Immature natural killer cell (primary cell): ENCODE data around the gene STAMBPL1. TPM values are rescaled to one million over a fixed set of nuclear protein-coding genes. Genes with fewer than 3 reads are reported as not detected.
"Not testable (repeated sequence)": the region's sequence is repeated elsewhere in the genome, so short reads cannot be mapped to it uniquely, and the experiment has no call there.

Experiments
- DNase-seq, 3 donors: peaks; one replicate each; pipeline ENCODE4 v3.0.0; 2022; ENCODE audit warnings: mixed read lengths in 1 of 3
- H3K27ac Mint-ChIP-seq, 6 donors: one replicate each; pipeline ENCODE4 v1.8.0; 2020; ENCODE audit warnings: mixed read lengths in 6 of 6, mild to moderate bottlenecking in 5 of 6, inconsistent platforms in 4 of 6, moderate library complexity in 3 of 6
- H3K27me3 Mint-ChIP-seq, 3 donors: one replicate each; pipeline ENCODE4 v1.8.0; 2020 to 2021; ENCODE audit warnings: low read depth in 3 of 3, mild to moderate bottlenecking in 3 of 3, mixed read lengths in 3 of 3, moderate library complexity in 3 of 3, inconsistent platforms in 1 of 3
- H3K36me3 Mint-ChIP-seq, 3 donors: one replicate each; pipeline ENCODE4 v1.8.0; 2020; ENCODE audit warnings: mixed read lengths in 3 of 3, inconsistent platforms in 2 of 3, mild to moderate bottlenecking in 2 of 3
- H3K4me1 Mint-ChIP-seq, 2 donors: one replicate each; pipeline ENCODE4 v1.8.0; 2020; ENCODE audit warnings: inconsistent platforms in 2 of 2, mild to moderate bottlenecking in 2 of 2, mixed read lengths in 2 of 2, moderate library complexity in 1 of 2
- H3K4me3 Mint-ChIP-seq, 5 donors: one replicate each; pipeline ENCODE4 v1.8.0; 2020; ENCODE audit warnings: mild to moderate bottlenecking in 5 of 5, mixed read lengths in 5 of 5, inconsistent platforms in 3 of 5, moderate library complexity in 3 of 5
- H3K9me3 Mint-ChIP-seq, 6 donors: one replicate each; pipeline ENCODE4 v1.8.0; 2020; ENCODE audit warnings: mild to moderate bottlenecking in 6 of 6, mixed read lengths in 6 of 6, inconsistent platforms in 4 of 6, moderate library complexity in 3 of 6
- polyA plus RNA-seq, 3 donors: library from polyadenylated mRNA; unstranded; fragments of 300-500 nt; fragmentation: Illumina TruSeq; gene quantifications; one replicate each; pipeline ENCODE4 v1.2.3, GENCODE V29; 2021

The STAMBPL1 gene
- polyA plus RNA-seq, 3 donors from 2014 or later, result 4.2 to 8.4 (median 7.3) TPM

DNA sequence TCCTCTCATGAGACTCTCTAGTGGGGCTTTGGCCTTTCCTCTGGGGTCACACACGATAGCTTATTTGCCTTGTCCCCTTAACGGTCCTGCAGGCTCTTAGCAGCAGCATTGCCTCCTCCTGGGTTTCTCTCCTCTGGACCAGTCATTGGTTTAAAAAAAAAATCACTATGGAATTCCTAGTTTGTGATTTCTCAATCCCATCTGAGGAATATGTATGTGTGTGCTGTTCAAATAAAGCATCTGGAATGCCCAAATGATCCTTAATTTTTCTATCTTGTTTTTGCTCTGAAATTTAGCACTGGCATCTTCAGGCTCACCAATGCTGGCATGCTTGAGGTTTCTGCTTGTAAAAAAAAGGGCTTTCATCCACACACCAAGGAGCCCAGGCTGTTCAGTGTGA, 42.0 kb downstream of the STAMBPL1 start:
- Mint-ChIP-seq H3K27ac (no peak overlapping the region), H3K9me3 (no peaks in the 10 kb centered on the region), H3K36me3 (peaks cover 5 to 57% (median 21%) of the 10 kb centered on the region in 3 donors), H3K27me3 (no peaks in the 10 kb centered on the region), H3K4me1 (no peaks in the 10 kb centered on the region), H3K4me3 (no peak overlapping the region)
- DNase-seq, result no peak

DNA sequence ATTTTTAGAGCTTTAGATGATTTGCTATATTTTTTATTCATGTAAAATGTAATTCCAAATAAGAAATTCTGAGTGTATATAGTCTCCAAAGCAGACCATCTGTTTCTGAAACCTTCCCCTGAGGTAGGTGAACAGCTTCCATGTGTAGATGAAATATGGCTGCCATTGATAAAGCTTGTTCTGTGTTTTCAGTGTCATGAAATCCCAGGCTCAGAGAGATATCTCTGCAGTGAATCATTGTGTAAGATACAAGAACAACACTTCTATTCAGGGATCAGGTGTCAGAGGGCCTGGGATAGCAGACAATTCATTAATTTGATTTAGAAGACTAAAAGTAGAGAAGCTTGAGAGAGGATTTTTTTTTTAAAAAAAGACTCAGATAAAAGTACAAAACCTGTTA, 43.5 kb downstream of the STAMBPL1 start:
- no peaks in the 10 kb centered on the region for H3K9me3 Mint-ChIP-seq
- no peak overlapping the region for H3K27ac Mint-ChIP-seq
- peaks cover 8 to 52% (median 24%) of the 10 kb centered on the region in 3 donors for H3K36me3 Mint-ChIP-seq

DNA sequence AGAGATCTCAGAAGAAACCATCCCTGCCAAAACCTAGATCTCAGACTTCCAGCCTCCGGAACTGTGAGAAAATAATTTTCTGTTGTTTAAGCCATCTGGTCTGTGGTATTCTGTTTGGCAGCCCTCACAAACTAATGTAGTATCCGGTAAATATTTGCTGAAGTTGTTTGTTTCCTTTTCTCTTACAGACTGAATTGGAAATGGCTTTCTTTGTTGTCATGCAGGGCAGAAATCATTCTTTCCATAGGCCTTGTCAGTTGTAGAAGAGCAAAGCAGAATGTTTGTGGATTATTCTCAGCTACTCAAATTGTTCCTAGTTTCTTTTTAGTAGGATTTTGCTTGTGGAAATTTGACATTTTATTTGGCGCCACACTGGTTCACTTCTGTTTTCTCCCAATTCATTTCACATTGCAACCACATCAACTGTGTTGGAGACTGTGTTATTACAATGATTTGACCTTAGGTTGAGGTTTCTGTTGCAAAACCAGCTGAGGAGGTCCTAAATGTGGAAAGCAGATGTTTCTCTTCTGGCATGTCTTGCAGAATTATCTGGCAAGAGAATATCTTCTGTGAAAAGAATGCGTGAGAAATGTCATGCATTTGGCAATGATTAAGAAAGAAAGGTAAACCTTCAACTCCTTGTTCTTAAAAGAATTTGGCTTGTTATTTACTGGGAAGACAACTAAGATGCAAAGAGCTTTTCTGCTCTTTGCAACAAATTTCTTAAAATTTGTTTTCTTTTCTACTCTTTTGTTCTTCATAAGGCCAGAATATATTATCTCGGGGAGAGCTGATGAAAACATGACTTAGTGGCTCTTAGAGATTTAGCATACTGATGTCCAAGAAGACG, 46.7 kb downstream of the STAMBPL1 start:
- Mint-ChIP-seq H3K27me3 (peaks cover 0 to 1% (median 0%) of the 10 kb centered on the region in 3 donors), H3K36me3 (peaks cover 8 to 41% (median 9%) of the 10 kb centered on the region in 3 donors), H3K4me1 (no peaks in the 10 kb centered on the region), H3K4me3 (no peak overlapping the region), H3K27ac (no peak overlapping the region), H3K9me3 (no peaks in the 10 kb centered on the region)
- no peak for DNase-seq

More for the DNA sequence above, 43.5 kb downstream of the STAMBPL1 start:
- Mint-ChIP-seq H3K4me1 (no peaks in the 10 kb centered on the region), H3K4me3 (no peak overlapping the region), H3K27me3 (no peaks in the 10 kb centered on the region)
- DNase-seq, result no peak

DNA sequence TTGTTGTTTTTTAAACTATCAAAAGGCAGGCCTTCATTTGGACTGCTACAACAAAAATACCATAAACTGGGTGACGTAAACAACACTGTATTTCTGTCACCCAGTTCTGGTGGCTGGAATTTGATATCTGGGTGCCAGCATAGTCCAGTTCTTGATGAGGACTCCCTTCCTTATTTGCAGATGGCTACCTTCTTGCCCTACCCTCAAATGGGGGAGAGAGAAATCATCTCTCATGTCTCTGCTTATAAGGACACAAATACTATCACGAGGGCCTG, 47.3 kb downstream of the STAMBPL1 start:
- DNase-seq, result no peak
- Mint-ChIP-seq H3K9me3 (no peaks in the 10 kb centered on the region), H3K4me1 (no peaks in the 10 kb centered on the region), H3K27ac (no peak overlapping the region), H3K36me3 (peaks cover 8 to 39% (median 9%) of the 10 kb centered on the region in 3 donors), H3K4me3 (no peak overlapping the region), H3K27me3 (peaks cover 0 to 1% (median 0%) of the 10 kb centered on the region in 3 donors)

DNA sequence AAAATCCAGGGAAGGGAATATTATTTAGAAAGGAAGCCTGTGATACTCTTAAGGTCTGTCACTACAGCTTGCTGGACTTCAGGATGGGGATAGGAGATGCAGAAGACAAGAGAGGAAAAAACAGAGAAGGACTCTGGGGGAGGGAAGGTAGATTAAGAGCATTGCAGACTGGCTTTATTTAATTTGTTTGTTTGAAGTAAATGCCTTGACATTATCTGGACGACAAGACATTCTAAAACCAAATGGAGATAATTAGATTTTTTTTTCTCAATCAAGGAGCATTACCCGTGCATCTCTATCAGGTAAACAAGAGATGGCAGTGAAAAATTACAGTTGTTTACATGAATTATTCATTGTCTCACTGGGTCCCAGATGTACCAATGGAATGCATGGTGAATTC, 48.2 kb downstream of the STAMBPL1 start:
- Mint-ChIP-seq H3K36me3 (peaks cover 8 to 32% (median 9%) of the 10 kb centered on the region in 3 donors), H3K27ac (no peak overlapping the region), H3K27me3 (peaks cover 0 to 1% (median 0%) of the 10 kb centered on the region in 3 donors), H3K9me3 (no peaks in the 10 kb centered on the region), H3K4me1 (no peaks in the 10 kb centered on the region), H3K4me3 (no peak overlapping the region)
- no peak for DNase-seq

DNA sequence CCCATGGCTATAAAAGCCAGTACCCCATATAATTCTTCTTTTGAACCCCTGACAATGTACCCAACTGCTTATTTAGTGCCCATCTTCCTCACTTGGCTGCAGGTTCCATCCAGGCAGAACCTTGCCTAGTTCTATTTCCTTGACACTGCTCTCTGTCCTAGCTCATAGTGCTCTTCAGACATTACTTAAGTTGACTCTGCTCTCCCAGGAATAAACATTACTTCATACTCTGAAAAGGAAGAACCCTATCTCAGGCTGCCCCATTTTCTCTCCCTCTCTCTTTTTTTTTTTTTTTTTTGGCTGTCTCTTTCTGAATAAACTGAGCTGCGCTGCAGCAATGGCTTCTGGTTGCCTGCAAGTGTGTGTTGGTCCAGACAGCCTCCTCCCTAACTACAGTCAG, 51.5 kb downstream of the STAMBPL1 start:
- DNase-seq, result no peak
- peaks cover 0 to 2% (median 1%) of the 10 kb centered on the region in 3 donors for H3K27me3 Mint-ChIP-seq
- H3K9me3 Mint-ChIP-seq, result no peaks in the 10 kb centered on the region
- peaks cover 3 to 11% (median 6%) of the 10 kb centered on the region in 3 donors for H3K36me3 Mint-ChIP-seq
- H3K27ac Mint-ChIP-seq, result peak overlapping the region in 2 of 6 donors; percentile 3 to 17
- peaks cover 10 to 12% of the 10 kb centered on the region in 2 donors for H3K4me1 Mint-ChIP-seq
- H3K4me3 Mint-ChIP-seq, result no peak overlapping the region

DNA sequence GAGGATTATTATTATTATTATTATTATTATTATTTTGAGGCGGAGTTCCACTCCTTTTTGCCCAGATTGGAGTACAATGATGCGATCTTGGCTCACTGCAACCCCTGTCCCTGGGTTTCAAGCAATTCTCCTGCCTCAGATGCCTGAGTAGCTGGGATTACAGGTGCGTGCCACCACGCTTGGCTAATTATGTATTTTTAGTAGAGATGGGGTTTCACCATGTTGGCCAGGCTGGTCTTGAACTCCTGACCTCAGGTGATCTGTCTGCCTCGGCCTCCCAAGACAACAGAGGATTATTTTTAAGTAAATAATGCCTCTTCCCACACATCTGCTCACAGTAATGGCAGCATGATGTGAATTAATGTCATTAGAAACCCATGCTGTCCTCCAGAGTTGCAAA, 52.0 kb downstream of the STAMBPL1 start:
- not testable (repeated sequence) for H3K27me3 Mint-ChIP-seq, H3K9me3 Mint-ChIP-seq, H3K27ac Mint-ChIP-seq, DNase-seq, H3K4me3 Mint-ChIP-seq, H3K36me3 Mint-ChIP-seq
- H3K4me1 Mint-ChIP-seq, result peaks cover 10 to 12% of the 10 kb centered on the region in 2 donors

DNA sequence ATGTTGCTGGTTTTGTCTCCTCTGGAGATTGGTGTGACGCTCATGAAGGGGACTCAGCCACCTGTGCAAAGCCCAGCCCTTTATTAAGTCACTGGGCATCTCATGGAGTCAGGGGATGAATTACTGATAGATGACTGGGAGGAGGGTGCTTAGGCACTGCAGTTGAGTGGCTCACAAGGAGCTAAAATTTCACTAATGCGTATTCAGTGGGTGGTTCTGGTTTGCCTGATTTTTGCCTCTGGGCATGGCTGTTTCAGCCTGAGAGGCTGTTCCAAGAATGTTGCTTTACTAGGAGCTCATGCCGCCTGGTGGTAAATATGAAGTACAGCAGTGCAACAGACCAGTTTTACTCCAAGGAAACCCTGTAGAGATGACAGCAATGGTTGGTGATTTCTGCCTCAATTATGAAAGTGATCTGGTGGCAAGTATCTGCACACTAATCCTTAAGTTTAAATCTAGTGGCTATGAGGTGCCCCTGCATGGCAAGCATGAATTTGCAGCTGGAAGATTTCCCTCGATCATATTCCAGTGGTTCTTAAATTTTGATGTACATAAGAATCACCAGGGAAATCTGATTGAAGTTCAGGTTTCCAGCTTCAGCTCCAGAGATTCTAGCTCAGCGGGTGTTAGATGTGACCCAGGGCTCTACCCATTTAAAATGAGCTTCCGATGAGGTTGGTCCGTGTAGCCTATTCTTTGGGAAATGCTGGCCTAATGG, 52.7 kb downstream of the STAMBPL1 start:
- Mint-ChIP-seq H3K36me3 (peaks cover under 1 to 6% (median 3%) of the 10 kb centered on the region in 3 donors), H3K9me3 (no peaks in the 10 kb centered on the region), H3K4me1 (peaks cover 10 to 12% of the 10 kb centered on the region in 2 donors), H3K4me3 (no peak overlapping the region), H3K27ac (no peak overlapping the region), H3K27me3 (peaks cover 0 to 2% (median 1%) of the 10 kb centered on the region in 3 donors)
- peak; percentile 30 to 35 (median 35) for DNase-seq

DNA sequence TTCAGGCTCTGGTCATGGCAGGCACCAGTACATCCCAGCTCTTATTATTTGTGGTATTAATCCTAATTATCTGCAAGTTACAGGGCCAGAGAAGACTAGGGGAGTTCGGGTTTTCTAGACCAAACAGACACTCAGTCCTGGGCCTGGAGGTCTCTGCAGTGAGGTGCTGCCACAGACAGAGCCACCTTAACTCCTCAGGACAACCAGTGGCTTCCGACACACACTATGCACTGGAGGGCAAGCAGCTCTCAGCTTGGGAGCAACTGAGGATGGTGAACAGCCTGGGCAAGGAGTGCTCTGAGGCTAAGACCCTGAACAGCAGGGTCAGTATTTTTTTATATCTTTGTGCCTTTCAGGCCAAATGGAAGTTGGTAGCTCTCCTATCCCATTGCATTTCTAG, 53.5 kb downstream of the STAMBPL1 start:
- Mint-ChIP-seq H3K4me1 (peaks cover 10 to 12% of the 10 kb centered on the region in 2 donors), H3K4me3 (no peak overlapping the region), H3K9me3 (no peaks in the 10 kb centered on the region), H3K36me3 (peaks cover 0 to 6% (median 6%) of the 10 kb centered on the region in 3 donors), H3K27ac (peak overlapping the region in 1 of 6 donors; percentile 28), H3K27me3 (peaks cover 0 to 2% (median 1%) of the 10 kb centered on the region in 3 donors)
- DNase-seq, result no peak

DNA sequence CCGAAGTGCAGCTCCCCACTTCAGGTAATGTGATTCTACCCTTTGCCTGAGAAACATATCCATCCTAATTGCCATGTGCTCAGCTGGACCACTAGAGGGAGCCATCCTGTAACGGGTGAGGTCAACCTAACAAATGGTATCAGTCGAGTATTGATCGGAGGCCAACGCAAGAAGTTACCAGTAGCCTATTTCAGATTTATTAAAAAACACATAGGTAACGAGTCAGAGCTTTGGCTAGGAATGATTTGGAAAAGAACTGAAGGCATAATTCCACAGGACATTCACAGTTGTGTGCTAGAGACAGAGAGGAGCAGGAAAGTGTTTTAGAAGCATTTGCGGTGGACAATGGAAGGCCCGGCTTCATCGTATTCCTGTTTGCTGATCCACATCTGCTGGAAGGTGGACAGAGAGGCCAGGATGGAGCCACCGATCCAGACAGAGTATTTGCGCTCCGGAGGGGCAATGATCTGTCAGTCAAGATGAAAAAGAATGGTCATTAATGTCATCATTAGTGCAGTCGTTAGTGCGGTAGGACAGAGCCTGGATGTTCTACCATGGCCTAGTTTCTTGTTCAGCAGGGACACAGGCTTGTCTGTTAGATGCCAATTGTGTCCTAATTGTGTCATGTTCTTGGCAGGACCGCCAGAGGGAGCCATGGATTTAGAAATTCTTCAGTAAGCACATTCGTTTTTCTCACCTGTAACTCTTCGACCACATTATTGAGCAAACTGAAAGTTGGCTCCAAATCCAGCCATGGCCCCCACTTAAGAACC, 55.0 kb downstream of the STAMBPL1 start:
- H3K9me3 Mint-ChIP-seq, result no peaks in the 10 kb centered on the region
- H3K27ac Mint-ChIP-seq, result peak overlapping the region in 5 of 6 donors; percentile 15 to 74 (median 39)
- peak; percentile 56 to 72 (median 63) for DNase-seq
- H3K36me3 Mint-ChIP-seq, result peaks cover 0 to 12% (median 6%) of the 10 kb centered on the region in 3 donors
- H3K4me1 Mint-ChIP-seq, result peaks cover 10 to 12% of the 10 kb centered on the region in 2 donors
- H3K27me3 Mint-ChIP-seq, result peaks cover 0 to 2% (median 1%) of the 10 kb centered on the region in 3 donors
- peak overlapping the region; percentile 41 to 77 (median 64) for H3K4me3 Mint-ChIP-seq

DNA sequence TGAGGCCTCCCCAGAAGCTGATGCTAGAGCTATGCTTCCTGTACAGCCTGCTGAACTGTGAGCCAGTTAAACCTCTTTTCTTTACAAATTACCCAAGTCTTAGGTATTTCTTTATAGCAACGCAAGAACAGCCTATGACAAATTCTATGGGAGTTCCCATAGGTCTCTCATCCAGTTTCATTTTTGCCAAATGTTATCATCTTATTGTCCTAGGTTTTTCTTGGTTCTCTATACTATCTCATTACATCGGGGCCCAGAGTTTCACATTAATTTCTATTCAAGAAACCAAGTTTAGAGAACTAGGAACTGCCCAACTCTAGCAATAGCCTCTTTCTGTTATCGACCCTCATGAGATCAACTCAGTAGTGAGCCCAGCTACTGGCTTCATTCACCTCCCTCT, 56.6 kb downstream of the STAMBPL1 start:
- peaks cover 10 to 12% of the 10 kb centered on the region in 2 donors for H3K4me1 Mint-ChIP-seq
- peaks cover 0 to 16% (median 7%) of the 10 kb centered on the region in 3 donors for H3K36me3 Mint-ChIP-seq
- peaks cover 0 to 2% (median 0%) of the 10 kb centered on the region in 3 donors for H3K27me3 Mint-ChIP-seq
- no peak for DNase-seq
- peak overlapping the region in 2 of 6 donors; percentile 31 to 41 for H3K27ac Mint-ChIP-seq
- no peaks in the 10 kb centered on the region for H3K9me3 Mint-ChIP-seq
- no peak overlapping the region for H3K4me3 Mint-ChIP-seq

DNA sequence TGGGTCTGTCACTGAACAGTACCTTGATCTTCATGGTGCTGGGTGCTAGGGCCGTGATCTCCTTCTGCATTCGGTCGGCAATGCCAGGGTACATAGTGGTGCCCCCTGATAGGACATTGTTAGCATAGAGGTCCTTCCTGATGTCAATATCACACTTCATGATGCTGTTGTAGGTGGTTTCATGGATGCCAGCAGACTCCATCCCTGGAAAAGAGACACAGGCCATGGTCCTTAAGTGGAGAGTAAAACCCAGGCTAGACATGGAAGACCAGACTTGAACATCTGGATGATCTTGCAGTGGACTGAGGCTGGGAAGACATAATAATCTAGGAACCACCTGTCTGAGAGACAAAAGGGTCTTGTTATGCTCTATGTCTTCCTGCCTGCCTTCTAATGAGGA, 58.0 kb downstream of the STAMBPL1 start:
- H3K4me1 Mint-ChIP-seq, result peaks cover 10 to 12% of the 10 kb centered on the region in 2 donors
- no peak overlapping the region for H3K4me3 Mint-ChIP-seq
- H3K27me3 Mint-ChIP-seq, result peaks cover 0 to 2% (median 0%) of the 10 kb centered on the region in 3 donors
- no peak overlapping the region for H3K27ac Mint-ChIP-seq
- H3K36me3 Mint-ChIP-seq, result peaks cover 0 to 16% (median 7%) of the 10 kb centered on the region in 3 donors
- DNase-seq, result no peak
- H3K9me3 Mint-ChIP-seq, result no peaks in the 10 kb centered on the region

DNA sequence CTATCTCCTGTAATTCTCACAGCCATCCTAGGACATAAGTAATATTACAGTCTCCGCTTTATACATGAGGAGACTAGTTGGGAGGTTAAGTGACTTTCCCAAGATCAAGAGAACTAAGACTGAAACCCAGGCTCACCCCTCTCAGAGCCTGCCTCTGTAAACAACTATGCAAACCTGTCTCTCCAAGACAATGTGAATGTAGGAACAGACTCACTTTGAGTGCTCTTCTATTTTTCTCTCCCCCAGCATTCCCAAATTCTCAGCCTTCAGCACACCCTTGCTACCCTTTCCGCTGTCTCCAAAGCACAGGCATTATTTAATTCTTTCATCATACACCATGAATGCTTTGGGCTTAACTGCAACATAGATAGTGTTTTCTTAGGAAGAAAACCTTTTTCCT, 58.9 kb downstream of the STAMBPL1 start:
- Mint-ChIP-seq H3K36me3 (peaks cover 3 to 16% (median 7%) of the 10 kb centered on the region in 3 donors), H3K4me3 (no peak overlapping the region), H3K27me3 (peaks cover 0 to 2% (median 0%) of the 10 kb centered on the region in 3 donors), H3K4me1 (peaks cover 10 to 12% of the 10 kb centered on the region in 2 donors), H3K9me3 (no peaks in the 10 kb centered on the region), H3K27ac (no peak overlapping the region)
- no peak for DNase-seq
